Thyroid gland (tissue), 4 donors: ENCODE results near the gene POFUT1.

ENCODE experiments used
- POLR2A ChIP-seq, 2 donors: fragments of 450-650 bp; IDR thresholded peaks; one replicate each; pipeline ENCODE4 v1.6.1; 2017; ENCODE audit warnings: antibody characterized with exemption in 2 of 2, mild to moderate bottlenecking in 2 of 2, moderate library complexity in 1 of 2
- TF ChIP-seq, protein P1 (sequence below), 6 experiments: fragments of 200-600 bp in 3 of 6; fragments of 450-650 bp in 3 of 6; sonication (generic) in 3 of 6; IDR thresholded peaks; one replicate each; pipeline ENCODE4 v1.5.1; 2016 to 2019; ENCODE audit warnings: antibody characterized with exemption in 6 of 6, mild to moderate bottlenecking in 2 of 6, inconsistent platforms in 1 of 6, moderate library complexity in 1 of 6

DNA sequence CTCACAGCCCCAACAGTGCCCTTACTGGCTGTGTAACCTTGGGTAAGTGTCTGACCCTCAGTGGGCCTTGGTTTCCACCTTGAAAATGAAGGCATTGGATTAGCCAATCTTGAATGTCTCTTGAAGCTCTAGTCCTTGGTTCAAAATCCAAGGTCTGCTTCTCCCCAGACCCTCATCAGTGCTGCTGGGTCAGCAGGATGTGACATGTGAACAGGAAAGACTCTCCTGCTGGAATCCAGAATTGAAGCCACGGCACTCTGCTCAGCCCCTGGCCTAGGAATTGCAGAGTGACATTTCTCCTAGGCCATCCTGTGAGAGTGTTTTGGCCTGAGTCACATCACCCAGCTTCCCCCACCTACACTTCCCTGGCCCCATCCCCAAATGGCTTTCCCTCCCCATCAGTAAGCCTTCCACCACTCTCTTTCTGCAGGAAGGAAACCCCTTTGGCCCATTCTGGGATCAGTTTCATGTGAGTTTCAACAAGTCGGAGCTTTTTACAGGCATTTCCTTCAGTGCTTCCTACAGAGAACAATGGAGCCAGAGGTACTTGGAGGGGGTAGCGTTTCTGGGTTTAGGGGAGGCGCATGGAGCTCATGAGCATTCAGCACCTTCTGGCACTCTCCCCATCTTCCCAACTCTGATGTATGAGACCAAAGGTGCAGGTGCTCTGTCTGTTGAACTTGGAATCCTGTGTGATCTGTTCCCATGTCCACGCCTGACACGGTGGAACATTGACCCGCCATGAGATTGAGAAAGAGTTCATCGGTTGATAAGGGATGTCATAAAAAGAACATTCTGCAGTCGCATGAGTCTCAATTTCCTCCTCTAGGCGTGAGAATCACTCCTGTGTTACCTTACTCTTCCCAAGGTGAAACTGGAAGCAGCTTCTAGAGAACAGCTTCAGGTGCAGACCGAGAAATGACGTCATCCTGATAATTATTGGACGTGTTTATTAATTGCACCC lies 8.8 kb downstream of the POFUT1 start:
- TF ChIP-seq, protein P1, sequence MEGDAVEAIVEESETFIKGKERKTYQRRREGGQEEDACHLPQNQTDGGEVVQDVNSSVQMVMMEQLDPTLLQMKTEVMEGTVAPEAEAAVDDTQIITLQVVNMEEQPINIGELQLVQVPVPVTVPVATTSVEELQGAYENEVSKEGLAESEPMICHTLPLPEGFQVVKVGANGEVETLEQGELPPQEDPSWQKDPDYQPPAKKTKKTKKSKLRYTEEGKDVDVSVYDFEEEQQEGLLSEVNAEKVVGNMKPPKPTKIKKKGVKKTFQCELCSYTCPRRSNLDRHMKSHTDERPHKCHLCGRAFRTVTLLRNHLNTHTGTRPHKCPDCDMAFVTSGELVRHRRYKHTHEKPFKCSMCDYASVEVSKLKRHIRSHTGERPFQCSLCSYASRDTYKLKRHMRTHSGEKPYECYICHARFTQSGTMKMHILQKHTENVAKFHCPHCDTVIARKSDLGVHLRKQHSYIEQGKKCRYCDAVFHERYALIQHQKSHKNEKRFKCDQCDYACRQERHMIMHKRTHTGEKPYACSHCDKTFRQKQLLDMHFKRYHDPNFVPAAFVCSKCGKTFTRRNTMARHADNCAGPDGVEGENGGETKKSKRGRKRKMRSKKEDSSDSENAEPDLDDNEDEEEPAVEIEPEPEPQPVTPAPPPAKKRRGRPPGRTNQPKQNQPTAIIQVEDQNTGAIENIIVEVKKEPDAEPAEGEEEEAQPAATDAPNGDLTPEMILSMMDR (IDR thresholded peaks at IDR 0.05) = no peak
- TF ChIP-seq POLR2A (IDR thresholded peaks at IDR 0.05) = no peak
